HG03521 (cell line): ENCODE results near the gene FUCA1.
"Not testable (repeated sequence)": the region's sequence is repeated elsewhere in the genome, so short reads cannot be mapped to it uniquely, and the experiment has no call there.

Experiments used
- ATAC-seq: cut with Tn5 transposase; IDR thresholded peaks from one replicate; pipeline ENCODE4 v1.9.1; 2021; ENCODE audit warnings: mild to moderate bottlenecking, moderate library complexity; ENCODE audit not compliant: unreplicated experiment

FUCA1 gene

DNA sequence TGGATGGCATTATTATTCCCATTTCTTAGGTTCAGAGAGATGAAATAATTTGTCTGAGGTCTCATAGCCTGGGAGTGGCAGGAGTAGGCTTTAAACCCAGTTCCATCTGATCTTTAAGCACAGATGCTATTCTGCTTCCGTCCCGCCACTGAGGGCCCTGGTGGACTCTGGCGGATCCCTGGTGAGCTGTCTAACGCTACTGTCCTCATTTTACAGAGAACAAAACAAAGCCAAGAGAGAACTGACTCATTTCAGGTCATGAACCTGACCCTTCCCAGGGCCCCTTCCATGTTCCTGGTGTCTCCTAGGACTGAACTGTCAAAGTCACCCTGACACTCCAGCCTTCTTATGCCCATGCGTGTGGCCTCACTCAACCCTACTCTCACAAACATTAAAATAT lies 64.4 kb downstream of the FUCA1 start:
- ATAC-seq: no peak

DNA sequence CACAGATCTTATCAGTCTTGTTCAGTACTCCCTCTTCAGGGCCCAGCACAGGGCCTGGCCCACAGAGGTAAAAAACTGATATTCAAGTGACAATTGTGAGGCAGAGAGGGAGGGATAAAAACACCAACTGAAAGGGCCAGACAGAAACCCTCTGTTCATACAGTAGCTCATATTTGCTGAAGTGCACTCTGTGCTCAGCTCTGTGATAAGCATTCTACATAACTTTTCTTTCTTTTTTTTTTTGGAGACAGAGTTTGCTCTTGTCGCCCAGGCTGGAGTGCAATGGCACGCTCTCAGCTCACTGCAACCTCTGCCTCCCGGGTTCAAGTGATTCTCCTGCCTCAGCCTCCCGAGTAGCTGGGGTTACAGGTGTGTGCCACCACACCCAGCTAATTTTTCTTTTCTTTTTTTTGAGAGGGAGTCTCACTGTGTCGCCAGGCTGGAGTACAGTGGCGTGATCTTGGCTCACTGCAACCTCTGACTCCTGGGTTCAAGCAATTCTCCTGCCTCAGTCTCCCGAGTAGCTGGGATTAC lies 65.2 kb downstream of the FUCA1 start:
- ATAC-seq: not testable (repeated sequence)

DNA sequence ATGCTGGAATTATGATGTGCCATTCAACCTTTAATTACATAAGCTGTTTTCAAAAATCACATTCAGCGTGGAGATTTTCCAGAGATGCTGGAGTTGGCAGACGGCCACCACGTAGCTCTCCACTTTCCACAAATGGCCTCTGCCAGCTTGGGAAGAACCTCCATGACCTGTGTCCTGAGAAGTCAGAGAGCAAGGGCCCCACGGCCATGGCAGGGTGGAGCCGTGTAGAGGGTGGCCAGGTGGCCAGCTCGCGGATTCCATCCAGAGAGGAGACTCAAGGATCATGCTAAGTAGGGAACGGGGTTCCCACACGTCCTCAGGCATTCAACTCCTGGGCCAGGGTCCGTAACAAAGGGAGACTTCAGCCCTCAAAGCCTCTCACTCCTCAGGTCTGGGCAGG lies 66.2 kb downstream of the FUCA1 start:
- no peak for ATAC-seq

DNA sequence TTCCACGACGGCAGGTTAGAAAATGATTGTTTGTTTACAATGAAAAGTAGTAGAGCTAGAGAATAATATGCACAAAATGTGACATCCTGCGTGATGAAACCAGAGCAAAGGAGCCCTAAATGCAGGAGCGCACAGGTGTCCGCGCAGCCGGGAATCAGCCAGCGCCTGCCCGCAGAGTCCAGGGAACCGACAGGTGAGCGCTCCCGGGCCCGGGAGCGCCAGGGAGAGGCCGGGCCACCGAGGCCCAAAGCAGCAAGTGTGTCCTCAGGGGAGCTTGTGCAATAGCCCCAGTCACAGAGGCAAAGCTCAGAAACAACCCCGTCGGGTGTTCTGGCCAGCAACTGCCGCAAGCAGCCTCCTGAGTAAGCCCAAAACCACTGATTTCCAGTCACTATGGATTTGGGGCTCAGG lies 66.7 kb downstream of the FUCA1 start:
- ATAC-seq: no peak

DNA sequence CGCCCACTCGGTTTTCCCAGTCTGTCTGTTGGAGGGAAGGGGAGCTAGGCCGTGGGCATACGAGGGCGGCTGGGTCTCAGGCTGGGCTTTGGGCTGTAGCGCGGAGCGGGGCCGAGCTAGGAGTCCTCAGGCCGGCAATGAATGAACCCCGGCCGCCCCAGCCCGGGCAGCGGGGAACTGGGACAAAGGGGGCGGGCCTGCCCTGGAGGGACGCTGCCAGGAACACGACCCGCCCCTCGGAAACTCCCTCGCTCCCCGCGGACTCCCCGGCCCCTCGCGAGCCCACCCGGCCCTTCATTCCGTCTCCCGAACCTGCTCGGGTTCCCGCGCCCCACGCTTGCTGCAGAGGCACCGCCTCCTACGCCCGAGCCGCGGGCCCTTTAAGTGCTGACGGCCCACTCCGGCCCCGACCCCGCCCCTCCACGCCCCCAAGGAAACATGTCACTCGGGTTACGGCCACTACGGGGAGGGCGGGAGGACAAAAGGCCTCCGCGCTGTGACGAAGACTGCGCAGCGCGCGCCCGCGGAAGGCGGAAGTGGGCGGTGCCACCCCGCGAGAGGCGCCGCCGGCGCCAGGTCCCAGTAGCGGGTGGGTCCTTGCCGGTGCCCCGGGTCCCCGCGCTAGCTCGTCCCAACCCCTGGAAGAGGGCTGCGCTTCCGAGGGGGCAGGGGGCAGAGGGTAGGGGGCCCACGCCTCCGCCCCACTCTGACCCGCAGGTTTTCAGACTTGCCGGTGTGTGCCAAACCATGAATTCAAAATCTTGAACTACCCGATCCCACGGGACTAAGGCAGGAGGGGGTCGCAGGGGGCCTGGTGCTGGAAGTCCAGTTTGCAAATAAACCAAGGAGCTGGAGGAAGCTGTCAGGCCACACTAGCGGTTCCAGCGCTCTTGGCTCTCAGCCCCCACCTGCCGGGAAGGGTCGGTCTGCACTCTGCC lies 67.4 kb downstream of the FUCA1 start, which contains the start of gene GALE:
Gene GALE, minus strand, starts transcription at position 355 of the 938 bp plus-strand sequence. CDS start 1,747 bp downstream, outside the sequence.
- peak; percentile 84 for ATAC-seq

DNA sequence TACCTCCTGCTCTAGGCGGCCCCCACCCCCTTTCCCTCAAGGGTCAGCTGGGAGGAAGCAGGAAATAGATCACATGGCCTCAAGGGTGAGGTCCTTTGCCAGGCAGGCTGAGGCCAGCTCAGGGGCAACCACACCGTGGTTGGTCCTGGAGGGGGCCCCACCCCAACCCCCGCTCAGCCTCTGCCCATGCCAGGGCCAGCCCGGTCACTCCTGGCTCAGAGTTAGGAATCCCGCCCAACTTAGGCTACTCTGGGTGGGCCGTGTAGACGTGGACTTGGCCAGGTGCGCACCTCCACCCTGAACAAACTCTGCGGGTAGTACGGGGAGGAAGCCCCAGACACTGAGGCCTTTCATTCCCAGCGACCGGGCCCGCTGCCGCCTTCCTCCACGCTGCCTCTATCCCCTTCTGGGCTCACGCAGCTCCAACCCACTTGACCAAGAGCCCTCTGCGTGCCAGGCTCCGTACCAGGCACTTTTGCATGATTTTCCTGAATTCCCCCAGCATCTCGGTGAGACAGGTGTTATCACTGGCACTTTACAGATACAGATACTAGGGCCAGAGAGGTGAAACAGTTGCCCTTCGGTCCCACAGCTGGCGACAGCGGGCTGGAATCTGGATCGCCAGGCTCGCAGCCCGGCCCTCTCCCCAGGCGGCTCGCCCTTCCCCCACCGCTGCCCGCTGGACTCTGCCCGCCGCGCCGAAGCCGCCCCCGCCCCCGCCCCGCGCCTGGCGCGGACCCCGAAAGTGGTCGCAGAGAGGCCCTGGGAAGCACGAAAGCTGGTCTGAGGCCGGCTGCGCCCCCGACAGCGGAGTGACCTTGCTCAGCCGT lies 68.3 kb downstream of the FUCA1 start:
- ATAC-seq: no peak

DNA sequence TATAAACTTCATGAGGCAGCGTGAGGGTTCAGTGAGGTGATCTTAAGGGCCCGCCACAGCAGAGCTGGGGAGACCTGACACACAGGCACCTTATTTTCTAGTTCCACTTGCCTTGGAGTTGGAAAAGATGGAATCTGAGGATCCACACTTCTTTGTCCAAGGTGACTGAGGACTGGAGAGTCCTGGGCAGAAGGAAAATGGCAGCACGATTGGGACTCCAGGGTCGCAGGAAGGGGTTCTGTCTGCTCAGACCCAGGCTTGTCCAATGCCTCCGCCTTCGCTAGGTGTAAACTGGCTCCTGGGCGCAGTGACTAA lies 68.9 kb downstream of the FUCA1 start:
- ATAC-seq: no peak

DNA sequence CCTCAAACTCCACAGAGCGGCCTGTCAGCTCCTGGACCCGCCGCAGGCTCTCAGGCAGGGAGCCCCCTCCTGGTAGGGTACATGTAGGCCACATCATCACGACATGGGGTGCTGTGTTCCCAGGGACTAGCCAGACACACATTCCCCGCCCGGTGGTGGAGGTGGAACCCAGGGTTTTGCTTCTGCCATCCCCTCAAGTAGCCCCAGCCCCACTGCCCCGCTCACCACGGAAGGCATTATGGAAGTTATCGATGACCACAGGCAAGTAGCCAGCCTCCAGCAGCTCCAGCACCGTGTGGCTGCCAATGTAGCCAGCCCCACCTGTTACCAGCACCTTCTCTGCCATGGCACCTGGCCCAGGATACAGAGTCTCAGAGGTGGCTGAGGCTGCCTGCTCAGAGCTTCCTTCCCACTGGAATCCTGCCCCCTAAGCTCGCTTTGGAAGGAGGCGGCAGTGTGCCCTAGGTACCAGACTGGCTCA lies 69.4 kb downstream of the FUCA1 start:
- no peak for ATAC-seq

DNA sequence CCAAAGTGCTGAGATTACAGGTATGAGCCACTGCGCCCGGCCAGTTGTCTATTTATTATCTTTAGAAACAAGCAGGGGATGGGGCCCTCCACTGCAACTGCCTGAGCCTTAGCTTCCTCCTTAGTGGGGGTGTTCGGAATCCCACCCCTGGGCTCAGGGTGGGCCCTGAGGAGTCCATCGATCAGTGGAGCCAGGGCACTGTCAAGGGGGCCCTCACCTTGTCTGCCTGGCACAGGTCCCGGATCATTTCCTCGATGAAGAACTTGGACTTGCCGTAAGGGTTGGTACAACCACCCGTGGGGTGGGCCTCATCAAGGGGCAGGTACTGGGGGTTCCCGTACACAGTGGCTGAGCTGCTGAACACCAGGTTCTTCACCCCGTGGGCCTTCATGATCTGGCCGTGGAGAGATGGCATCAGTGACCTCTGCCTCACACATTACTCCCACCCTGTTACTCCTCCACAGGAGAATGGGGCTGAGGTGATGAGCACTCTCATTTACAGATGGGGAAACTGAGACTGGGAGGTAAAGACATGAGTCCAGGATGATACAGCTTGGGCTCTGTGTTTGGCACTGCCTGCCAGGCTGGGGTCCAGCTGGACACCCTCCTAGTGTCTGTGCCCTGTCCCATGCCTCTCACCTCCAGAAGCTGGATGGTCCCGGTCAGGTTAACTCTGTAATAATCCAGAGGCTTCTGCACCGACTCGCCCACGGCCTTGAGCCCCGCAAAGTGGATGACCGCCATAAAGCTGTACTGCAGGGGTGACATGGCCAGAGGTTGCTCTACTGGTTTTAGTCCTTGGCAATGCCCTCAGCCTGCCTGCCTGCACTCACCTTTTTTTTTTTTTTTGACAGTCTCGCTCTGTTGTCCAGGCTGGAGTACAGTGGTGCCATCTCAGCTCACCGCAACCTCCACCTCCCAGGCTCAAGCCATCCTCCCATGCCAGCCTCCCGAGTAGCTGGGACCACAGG lies 70.3 kb downstream of the FUCA1 start:
- ATAC-seq: no peak

DNA sequence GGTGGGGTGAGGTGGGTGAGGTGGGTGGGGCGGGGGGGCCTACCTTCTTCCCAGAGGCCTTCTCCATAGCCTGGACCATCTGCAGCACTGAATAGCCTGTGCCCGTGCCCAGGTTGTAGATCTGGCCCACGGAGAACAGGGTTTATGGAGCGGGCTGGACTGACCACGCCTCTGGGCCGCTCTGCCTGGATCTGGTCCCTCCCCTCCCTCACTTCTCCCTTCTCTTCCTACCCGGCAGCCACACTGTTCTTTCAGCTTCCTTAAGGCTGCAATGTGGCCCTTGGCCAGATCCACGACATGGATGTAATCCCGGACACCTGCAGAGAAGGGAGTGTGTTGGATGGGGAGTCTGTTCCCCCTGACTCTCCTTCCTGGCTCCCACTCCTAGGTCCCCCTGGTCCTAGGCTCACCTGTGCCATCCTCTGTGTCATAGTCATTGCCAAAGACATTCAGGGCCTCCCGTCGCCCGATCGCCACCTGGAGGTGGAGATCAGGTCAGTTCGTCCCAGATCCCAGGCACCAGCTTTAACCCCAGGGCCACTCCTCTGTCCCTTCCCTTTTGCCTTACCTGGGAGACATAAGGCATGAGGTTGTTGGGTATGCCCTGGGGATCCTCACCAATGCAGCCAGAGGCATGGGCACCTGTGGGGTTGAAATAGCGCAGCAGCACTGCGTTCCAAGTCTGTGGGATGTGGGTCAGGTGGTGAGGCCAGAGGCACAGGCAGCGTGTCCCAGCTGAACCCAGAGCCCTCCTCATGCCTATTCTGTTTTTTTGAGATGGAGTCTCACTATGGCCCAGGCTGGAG lies 71.4 kb downstream of the FUCA1 start:
- no peak for ATAC-seq

DNA sequence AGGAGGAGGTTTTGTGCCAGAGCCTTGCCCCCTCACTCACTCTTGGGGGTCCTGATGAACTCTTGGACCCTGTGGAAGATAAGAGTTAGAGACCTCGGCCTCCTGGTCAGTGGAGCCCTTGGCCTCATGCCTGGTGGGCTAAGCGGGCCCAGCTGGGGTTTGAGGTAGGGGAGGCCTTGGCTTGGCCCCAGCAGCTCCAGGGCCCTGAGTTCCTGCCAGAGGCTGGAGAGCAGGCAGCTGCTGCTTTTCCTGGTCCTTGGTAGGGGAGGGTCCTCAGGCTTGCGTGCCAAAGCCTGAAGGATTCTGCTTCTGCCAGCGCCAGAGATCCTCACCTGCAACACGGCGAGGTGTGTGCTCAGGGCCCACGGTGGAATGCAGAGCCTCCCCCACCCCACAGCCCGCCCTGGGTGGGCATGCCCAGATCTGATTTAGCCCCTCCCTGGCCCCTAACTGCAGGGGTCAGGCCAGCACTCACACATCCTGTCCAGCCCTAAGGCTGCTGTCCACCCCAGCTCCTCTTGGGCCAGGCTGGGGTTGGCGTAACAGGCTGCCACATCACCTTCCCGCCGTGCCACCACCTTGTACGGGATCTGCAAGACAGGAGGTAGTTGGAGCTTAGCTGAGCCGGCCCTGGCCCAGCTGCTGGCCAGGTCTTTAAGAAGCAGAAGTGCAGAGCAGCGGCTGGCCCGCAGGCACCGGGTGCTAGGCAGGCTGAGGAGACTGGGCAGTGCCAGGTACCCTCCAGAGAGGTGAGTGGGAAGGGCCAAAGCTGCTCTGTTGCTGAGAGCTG lies 72.2 kb downstream of the FUCA1 start:
- no peak for ATAC-seq
